GM10248 (cell line): ENCODE data around the gene FAAP20.
"Not testable (repeated sequence)": the region's sequence is repeated elsewhere in the genome, so short reads cannot be mapped to it uniquely, and the experiment has no call there.

Experiments used
- CTCF ChIA-PET: fragments of 300-600 bp; sonication (Branson Sonifier 250); formaldehyde crosslinking; extraction: SDS; loops from one replicate; lab custom pipeline; 2021; ENCODE audit warnings: antibody characterized with exemption; lab: Yijun Ruan, JAX
- POLR2A ChIA-PET: fragments of 350-650 bp; sonication (Branson Sonifier 250); formaldehyde crosslinking; extraction: SDS; loops from one replicate; lab custom pipeline; 2020; ENCODE audit warnings: antibody characterized with exemption; lab: Yijun Ruan, JAX
- DNase-seq: peaks from one replicate; pipeline ENCODE4 v3.0.0; 2012; ENCODE audit errors: extremely low spot score
- TF ChIP-seq, protein P1 (sequence below): IDR thresholded peaks from 2 replicates; pipeline ENCODE4 v1.5.1; 2012; ENCODE audit warnings: mild to moderate bottlenecking, low read depth; ENCODE audit errors: extremely low read depth, missing control alignments, control extremely low read depth

Gene FAAP20

DNA sequence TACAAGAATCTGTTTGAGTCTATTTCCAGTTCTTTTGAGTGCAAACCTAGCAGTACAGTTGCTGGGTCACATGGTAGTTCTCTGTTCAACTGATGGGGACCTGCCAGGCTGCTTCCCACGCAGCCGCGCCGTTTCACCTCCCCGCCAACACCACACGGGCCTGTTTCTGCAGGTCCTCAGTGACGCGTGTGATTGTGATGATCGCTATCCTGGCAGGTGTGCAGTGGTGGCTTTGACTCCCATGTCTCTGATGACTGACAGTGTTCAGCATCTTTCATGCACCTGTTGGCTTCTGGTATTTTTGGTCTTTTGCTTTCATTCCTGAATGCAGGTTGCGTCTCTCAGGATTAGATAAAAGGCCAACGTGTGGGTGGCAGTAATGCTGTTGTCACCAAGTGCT lies 41.6 kb downstream of the FAAP20 start:
- CTCF ChIA-PET, result no interaction called here
- DNase-seq, result no peak
- POLR2A ChIA-PET, result no interaction called here
- TF ChIP-seq, protein P1, sequence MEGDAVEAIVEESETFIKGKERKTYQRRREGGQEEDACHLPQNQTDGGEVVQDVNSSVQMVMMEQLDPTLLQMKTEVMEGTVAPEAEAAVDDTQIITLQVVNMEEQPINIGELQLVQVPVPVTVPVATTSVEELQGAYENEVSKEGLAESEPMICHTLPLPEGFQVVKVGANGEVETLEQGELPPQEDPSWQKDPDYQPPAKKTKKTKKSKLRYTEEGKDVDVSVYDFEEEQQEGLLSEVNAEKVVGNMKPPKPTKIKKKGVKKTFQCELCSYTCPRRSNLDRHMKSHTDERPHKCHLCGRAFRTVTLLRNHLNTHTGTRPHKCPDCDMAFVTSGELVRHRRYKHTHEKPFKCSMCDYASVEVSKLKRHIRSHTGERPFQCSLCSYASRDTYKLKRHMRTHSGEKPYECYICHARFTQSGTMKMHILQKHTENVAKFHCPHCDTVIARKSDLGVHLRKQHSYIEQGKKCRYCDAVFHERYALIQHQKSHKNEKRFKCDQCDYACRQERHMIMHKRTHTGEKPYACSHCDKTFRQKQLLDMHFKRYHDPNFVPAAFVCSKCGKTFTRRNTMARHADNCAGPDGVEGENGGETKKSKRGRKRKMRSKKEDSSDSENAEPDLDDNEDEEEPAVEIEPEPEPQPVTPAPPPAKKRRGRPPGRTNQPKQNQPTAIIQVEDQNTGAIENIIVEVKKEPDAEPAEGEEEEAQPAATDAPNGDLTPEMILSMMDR, result no peak

DNA sequence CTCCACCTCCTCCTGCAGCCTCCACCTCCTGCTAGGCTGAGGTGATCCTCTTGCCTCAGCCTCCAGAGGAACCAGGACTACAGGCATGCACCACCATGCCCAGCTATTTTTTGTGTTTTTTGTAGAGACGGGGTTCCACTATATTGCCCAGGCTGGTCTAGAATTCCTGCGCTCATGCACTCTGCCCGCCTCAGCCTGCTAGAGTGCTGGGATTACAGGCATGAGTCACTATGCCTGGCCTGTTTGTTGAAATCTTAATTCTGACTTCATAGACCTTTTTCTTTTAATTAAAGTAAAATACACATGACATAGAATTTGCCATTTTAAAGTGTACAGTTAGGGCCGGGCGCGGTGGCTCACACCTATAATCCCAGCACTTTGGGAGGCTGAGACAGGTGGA lies 42.7 kb downstream of the FAAP20 start:
- ChIA-PET POLR2A (no interaction called here), CTCF (interaction anchor here (0.8 kb wide), 1 partner anchor 230 kb away, joined by 4 read pairs; no protein-coding TSS in a partner anchor)
- no peak for DNase-seq
- TF ChIP-seq, protein P1, result no peak

DNA sequence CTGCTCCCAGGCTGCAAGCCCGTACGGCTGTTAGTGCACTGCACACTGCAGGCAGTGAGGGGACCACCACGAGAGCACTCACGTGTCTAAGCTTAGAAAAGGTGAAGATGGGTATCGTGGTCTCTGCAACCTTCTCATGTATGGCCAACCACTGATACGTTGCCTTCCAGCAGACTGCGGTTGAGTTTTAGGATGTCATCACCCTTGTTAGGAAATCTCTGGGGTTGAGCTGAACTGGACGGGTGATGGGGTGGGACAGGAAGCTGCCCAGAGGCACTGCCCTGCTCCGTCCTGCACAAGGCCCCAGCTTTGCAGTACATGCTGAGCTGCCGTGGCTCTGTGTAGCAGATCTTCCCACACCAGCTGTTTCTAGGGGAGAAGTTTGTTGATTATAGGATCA lies 43.3 kb downstream of the FAAP20 start:
- POLR2A ChIA-PET, result no interaction called here
- DNase-seq, result no peak

DNA sequence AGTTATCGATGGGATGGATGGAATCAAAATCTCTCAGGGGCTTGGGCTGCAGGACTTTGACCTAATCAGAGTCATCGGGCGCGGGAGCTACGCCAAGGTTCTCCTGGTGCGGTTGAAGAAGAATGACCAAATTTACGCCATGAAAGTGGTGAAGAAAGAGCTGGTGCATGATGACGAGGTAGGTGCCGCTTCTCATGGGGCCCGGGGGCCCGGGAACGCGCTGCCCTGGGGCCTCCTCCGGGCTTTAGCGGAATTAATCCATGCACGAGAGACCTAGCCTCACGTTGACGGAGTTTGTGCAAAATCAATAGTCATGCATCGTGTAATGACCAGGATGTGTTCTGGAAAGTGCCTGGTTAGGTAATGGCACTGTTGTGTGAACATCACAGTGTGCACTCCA lies 43.8 kb downstream of the FAAP20 start:
- DNase-seq, result no peak

More for the DNA sequence above, 43.3 kb downstream of the FAAP20 start:
- CTCF ChIA-PET, result interaction anchor here (0.8 to 3.0 kb wide), 2 partner anchors 11 to 231 kb away, joined by 4 to 14 read pairs; no protein-coding TSS in a partner anchor
- TF ChIP-seq, protein P1, result no peak

DNA sequence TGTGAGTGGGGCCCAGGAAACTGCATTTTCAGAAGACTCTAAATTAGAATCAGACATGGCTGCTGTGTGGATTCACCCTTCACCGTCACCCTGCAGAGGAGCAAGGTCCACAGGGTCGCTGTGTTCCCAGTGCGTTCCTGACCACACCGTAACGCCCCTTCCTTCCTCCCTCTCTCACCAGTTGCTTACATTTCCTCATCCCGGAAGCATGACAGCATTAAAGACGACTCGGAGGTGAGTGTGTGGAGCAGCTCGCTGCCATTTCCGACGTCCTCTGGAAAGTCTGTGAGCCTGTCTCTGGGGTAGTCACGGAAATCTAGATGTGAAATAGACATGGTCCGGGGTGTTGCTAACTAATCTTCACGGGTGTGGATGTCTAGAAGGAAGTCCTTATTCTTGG lies 45.9 kb downstream of the FAAP20 start:
- no peak for DNase-seq
- CTCF ChIA-PET, result interaction anchor here (3.0 kb wide), 1 partner anchor 9 kb away, joined by 14 read pairs; no protein-coding TSS in a partner anchor
- TF ChIP-seq, protein P1, result no peak
- POLR2A ChIA-PET, result no interaction called here

More for the DNA sequence above, 43.8 kb downstream of the FAAP20 start:
- TF ChIP-seq, protein P1, result no peak
- ChIA-PET POLR2A (no interaction called here), CTCF (interaction anchor here (3.0 kb wide), 1 partner anchor 11 kb away, joined by 14 read pairs; no protein-coding TSS in a partner anchor)

DNA sequence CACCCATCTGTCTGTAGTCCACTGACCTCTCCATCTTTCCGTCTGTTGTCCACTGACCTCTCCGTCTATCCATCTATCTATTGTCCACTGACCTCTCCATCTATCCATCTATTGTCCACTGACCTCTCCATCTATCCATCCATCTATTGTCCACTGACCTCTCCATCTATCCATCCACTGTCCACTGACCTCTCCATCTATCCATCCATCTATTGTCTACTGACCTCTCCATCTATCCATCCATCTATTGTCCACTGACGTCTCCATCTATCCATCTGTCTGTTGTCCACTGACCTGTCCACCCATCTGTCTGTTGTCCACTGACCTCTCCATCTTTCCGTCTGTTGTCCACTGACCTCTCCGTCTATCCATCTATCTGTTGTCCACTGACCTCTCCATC lies 46.7 kb downstream of the FAAP20 start:
- POLR2A ChIA-PET, DNase-seq, CTCF ChIA-PET: not testable (repeated sequence)

DNA sequence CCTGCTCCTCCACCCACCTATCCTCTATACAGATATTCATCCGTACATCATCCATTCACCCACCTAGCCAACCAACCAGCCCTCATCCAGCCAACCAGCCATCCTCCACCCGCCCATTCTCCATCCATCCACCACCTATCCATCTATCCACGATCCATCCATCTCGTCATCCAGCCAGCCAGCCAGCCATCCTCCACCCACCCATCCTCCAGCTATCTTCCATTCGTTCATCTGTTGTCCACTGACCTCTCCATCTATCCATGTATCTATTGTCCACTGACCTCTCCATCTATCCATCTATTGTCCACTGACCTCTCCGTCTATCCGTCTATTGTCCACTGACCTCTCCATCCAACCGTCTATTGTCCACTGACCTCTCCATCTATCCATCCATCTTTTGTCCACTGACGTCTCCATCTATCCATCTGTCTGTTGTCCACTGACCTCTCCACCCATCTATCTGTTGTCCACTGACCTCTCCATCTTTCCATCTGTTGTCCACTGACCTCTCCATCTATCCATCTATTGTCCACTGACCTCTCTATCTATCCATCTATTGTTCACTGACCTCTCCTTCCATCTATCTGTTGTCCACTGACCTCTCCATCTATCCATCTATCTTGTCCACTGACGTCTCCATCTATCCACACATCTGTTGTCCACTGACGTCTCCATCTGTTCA lies 47.6 kb downstream of the FAAP20 start:
- ChIA-PET CTCF (no interaction called here), POLR2A (no interaction called here)
- no peak for DNase-seq
- TF ChIP-seq, protein P1, result no peak
